HG03280 (cell line): ENCODE data around the gene ANKZF1.
"Not testable (repeated sequence)": the region's sequence is repeated elsewhere in the genome, so short reads cannot be mapped to it uniquely, and the experiment has no call there.

ENCODE experiments used
- ATAC-seq: cut with Tn5 transposase; IDR thresholded peaks from one replicate; pipeline ENCODE4 v1.9.1; 2021; ENCODE audit warnings: mild to moderate bottlenecking, moderate library complexity; ENCODE audit not compliant: unreplicated experiment

Gene ANKZF1

GRCh38 chr2:219253753-219254589 lies 24.4 kb downstream of the ANKZF1 start, which contains the start of gene TUBA4A:
Gene TUBA4A, minus strand, starts transcription at chr2:219253918. Its CDS starts 60 bp downstream, at chr2:219253858.
- peak; percentile 71 for ATAC-seq

DNA sequence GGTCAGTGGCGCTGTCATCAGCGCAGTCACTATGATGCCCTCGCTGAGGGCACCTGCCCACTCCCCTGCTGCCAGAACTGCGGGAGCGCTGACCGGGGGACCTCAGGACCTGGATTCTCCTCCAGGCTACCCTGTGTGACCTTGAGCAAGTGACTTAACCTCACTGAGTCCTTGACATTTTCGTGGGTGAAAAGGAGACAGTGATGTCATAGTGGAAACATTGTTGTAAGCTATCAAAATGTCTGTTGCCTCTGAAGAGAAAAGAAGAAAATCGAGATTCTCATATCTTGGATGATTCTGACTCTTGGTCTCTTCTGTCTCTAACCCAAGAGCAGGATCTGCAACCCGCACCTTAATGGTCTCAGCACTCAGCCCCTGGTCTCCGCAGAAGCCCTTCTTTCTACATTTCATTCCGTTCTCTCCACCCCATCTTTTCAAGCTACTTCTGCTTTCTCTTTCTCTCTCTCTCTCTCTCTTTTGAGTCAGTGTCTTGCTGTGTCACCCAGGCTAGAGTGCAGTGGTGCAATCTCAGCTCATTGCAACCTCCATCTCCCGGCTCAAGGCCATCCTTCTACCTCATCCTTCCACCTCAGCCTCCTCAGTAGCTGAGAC lies 25.1 kb downstream of the ANKZF1 start:
- ATAC-seq, result peak; percentile 20

DNA sequence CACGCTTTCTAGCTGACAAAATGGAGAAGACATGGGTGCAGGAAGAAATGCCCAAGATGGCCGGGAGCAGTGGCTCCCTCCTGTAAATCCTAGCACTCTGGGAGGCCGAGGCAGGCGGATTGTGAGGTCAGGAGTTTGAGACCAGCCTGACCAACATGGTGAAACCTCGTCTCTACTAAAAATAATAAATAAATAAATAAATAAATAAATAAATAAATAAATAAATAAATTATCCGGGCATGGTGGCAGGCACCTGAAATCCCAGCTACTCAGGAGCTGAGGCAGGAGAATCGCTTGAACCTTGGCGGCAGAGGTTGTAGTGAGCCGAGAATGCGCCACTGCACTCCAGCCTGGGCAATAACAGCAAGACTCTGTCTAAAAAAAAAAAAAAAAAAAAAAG lies 29.3 kb downstream of the ANKZF1 start:
- not testable (repeated sequence) for ATAC-seq

GRCh38 chr2:219261024-219261855 lies 31.6 kb downstream of the ANKZF1 start:
- ATAC-seq, result no peak

DNA sequence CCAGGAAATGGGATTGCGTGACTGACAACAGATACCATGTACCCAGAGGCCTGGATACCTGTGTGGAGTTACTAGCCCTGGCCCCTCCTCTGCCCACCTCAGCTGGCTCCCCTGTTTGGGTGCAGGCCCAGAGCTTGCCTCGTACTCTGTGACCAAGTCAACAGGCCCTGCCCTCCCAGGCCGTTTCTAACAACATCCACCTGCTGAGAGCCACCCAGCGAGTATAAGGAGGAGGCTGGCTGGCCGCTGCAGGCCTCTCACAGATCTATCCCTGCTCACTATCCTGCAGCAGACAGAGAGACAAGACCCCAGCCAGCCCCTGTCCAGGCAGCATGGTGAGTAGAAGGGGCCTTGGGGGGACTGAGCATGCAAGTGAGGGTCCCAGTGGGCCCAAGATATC lies 36.6 kb downstream of the ANKZF1 start:
- no peak for ATAC-seq

DNA sequence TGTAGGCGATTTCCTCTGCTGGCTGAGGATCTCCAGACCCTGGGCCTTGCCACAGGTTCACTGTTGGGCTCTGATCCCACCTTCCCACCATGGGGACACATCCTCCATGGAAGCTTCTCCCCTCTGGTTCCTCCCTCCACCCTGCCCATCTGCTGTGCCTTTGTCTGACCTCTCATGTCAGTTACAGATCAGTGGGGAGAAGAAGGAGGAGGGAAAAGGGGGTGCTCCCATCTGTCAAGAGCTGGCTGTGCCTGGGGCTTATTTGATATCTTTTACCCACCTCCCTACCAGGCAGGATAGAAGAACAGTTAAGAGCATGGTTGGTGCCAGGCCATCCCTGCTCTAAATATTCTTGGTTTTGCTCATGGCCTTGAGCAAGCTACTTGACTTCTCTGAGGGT lies 37.3 kb downstream of the ANKZF1 start:
- no peak for ATAC-seq

DNA sequence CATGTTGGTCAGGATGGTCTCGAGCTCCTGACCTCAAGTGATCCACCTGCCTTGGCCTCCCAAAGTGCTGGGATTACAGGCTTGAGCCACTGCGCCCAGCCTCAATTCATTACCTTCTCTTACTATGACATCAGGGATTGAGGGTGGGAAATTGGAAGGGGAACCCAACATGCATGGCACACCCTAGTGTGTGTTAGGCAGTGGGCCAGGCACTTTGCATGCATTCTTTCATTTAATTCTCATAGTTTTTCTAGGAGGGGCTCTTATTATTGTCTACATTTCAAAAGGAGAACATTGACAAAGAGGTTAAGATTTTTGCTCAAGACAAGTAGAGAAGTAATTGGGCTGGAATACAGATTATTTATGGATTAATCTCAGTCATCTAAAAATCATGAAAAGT lies 38.7 kb downstream of the ANKZF1 start:
- ATAC-seq, result no peak

DNA sequence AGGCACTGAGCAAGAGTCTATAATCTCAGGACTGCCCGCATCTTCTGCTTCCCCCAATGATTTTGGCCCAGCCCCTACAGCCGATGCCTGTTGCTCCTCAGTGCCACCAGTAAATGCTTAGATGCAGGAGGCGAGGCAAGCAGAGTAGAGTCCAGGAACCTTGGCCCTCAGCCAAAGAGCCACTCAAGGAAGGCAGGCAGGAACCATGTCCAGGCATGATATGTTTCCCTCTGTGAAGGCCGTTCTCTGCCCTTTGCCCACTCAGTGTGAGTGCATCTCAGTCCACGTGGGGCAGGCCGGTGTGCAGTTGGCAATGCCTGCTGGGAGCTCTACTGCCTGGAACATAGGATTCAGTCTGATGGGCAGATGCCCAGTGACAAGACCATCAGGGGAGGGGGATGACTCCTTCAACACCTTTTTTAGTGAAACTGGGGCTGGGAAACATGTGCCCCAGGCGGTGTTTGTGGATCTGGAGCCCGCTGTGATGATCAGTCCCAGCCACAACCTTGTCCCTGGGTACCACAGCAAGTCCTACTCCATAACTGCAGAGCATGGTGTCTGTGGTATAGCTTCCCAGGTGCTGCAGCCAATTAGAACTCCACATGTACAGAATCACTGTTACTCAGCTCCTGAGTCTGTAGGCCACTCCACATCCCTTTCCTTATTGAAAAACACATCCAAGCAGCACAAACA lies 39.9 kb downstream of the ANKZF1 start:
- ATAC-seq, result no peak

DNA sequence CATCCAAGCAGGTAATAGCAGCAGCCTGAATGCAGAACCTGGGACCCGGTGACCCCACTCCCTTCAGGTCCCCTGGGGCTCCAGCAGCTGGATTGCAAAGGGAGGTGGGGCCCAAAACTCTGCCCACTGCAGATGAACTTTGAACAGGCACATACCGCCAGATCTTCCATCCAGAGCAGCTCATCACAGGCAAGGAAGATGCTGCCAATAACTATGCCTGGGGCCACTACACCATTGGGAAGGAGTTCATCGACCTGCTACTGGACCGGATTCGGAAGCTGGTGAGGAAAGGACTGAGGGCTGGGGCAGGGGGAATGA lies 40.4 kb downstream of the ANKZF1 start:
- ATAC-seq, result no peak

DNA sequence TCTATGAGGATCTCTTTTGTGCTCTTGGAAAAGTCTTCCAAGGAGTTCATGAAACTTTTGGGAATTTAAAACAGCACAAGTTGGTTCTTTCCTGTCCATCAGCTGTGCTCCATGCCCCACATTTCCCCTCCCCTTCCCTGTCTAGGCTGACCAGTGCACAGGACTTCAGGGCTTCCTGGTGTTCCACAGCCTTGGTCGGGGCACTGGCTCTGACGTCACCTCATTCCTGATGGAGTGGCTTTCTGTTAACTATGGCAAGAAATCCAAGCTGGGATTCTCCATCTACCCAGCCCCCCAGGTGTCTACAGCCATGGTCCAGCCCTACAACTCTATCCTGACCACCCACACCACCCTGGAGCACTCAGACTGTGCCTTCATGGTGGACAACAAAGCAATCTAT lies 41.4 kb downstream of the ANKZF1 start:
- ATAC-seq, result no peak

- no peak for ATAC-seq
Observed at GRCh38 chr2:219272356-219272755, 42.8 kb downstream of the ANKZF1 start.

- ATAC-seq, result no peak
Observed at GRCh38 chr2:219272995-219273394, 43.4 kb downstream of the ANKZF1 start.

- ATAC-seq, result no peak
Observed at GRCh38 chr2:219273937-219274336, 44.3 kb downstream of the ANKZF1 start.

DNA sequence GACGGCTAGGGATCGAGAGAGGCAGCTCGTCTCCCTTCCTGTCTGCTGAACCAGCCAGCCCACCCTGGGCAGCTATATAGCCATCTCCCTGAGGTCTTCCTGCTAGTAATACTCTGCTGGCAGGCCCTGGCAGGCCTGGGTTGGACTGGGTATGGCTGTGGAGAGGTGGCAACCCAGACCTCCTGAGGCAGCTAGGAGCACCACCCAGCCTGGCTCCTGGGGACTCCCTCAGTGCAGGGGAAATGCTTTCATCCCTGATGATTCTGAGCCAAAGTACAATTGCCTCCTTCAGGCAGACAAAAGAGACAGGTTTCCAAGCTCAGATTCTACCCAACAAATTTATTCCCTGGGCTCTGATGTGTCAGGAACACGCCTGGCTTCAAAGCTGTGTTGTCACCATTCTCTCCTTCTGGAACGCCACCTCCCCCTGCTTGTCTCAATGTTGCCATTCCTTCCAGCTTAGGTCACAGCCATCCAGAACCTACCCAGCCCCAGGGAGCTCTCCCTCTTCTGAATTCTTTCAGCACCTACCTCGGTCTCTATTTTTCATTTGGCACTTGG lies 44.8 kb downstream of the ANKZF1 start:
- no peak for ATAC-seq

DNA sequence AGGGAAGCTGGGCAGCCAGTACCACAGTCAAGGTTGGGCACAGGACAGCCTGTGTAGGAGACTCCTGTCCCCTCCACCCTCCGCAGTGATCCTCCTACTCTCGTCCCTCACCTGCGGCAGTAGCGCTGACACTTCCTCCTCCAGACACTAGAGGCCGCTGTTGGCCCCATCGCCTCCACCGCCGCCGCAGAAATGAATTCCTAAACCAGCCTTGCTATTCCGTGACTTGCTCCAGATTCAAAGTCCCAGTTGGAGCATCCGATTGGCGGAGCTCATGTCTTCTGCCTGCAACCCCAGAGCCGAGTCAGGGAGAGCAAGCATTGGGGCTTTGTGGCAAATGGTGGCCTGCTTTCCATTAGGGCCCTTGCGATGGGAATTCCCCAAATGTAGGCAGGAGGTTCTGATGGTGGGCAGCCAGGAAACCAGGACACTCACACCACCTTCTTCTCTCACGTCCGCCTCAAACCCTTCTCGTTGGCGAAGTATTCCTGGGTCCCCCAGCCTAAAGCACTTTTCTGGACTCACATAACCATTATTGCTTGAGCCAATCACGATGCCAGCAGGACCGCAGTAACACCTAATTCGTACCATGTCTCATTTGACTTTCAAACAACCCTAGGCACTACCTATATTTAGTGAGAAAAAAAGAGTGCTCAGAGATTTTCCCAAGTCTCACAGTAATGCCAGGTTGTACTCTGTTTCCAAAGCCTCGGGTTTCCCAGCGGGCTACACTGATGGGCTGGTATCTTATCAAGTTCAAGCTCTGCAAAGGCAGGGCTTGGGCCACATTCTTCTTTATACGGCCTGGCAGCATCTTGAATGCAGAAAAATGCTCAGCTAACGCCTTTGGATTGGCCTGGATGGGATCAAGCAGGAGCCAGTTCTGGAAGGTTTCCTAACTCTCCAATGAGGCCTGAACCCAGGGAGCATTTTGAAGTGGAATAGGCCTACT lies 48.4 kb downstream of the ANKZF1 start:
- peak; percentile 26 for ATAC-seq

DNA sequence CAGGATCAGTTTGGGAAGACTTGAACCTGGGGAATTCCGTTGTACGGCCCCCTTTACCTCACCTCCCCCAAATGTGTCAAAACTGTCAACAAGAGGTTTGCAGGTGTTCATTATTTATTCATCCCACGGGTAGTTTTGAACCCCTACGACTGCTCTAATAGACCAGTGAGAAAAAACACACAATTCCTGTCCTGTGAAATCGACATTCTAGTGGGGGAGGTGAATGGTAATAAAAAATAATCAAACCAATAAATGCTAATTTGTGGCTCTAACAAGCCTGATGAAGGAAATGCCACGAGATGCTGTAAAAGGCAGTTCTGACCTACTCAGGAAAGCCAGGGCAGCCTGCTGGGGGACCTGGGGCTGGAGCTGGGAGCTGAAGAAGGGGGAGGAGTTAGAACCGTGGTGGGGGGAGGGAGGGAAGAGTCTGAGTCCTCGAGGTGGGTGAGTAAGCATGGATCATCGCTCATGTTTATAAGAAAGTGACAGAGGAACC lies 49.1 kb downstream of the ANKZF1 start:
- ATAC-seq, result no peak

GRCh38 chr2:219279151-219279915 lies 49.7 kb downstream of the ANKZF1 start, which contains the start of gene DNAJB2:
Gene DNAJB2, plus strand, starts transcription at chr2:219279366. Its CDS starts 468 bp downstream, at chr2:219279834.
- peak; percentile 85 for ATAC-seq

GRCh38 chr2:219279916-219280516 lies 50.4 kb downstream of the ANKZF1 start:
- no peak for ATAC-seq
